GM18951 (cell line): ENCODE data around the gene NUP37.
"Not testable (repeated sequence)": the region's sequence is repeated elsewhere in the genome, so short reads cannot be mapped to it uniquely, and the experiment has no call there.

Source experiments
- POLR2A ChIP-seq: IDR thresholded peaks from 4 replicates; pipeline ENCODE4 v1.6.1; 2011; ENCODE audit warnings: mild to moderate bottlenecking; ENCODE audit not compliant: insufficient read length, insufficient read depth; ENCODE audit errors: extremely low read depth
- in situ Hi-C: fragments of 300-500 bp; cut with MboI; formaldehyde crosslinking; loops from one replicate; pipeline ENCODE4 v1.12.0; 2022; ENCODE audit warnings: low sequenced_read_pairs, mixed read lengths, inconsistent platforms; ENCODE audit not compliant: unreplicated experiment

The NUP37 gene

GRCh38 chr12:102118874-102119273 is 1.0 kb downstream of the NUP37 start:
- in situ Hi-C loops = no loop called here
- TF ChIP-seq POLR2A = no peak

- TF ChIP-seq POLR2A = no peak
These were observed 3.5 kb downstream of the NUP37 start for GRCh38 chr12:102116392-102116791.

GRCh38 chr12:102114212-102114611 is 5.7 kb downstream of the NUP37 start:
- in situ Hi-C loops = no loop called here
- no peak for TF ChIP-seq POLR2A

More at GRCh38 chr12:102116392-102116791, 3.5 kb downstream of the NUP37 start:
- in situ Hi-C loops = no loop called here

GRCh38 chr12:102110782-102111181 is 9.1 kb downstream of the NUP37 start:
- in situ Hi-C loops = no loop called here
- no peak for TF ChIP-seq POLR2A

GRCh38 chr12:102107970-102108369 is 11.9 kb downstream of the NUP37 start:
- no peak for TF ChIP-seq POLR2A

GRCh38 chr12:102106905-102107304 is 13.0 kb downstream of the NUP37 start:
- no peak for TF ChIP-seq POLR2A
- in situ Hi-C loops = no loop called here

More at GRCh38 chr12:102107970-102108369, 11.9 kb downstream of the NUP37 start:
- in situ Hi-C loops = no loop called here

GRCh38 chr12:102096855-102097254 is 23.1 kb downstream of the NUP37 start:
- no peak for TF ChIP-seq POLR2A
- in situ Hi-C loops = no loop called here

GRCh38 chr12:102095677-102096263 is 24.1 kb downstream of the NUP37 start:
- in situ Hi-C loops = no loop called here
- no peak for TF ChIP-seq POLR2A

- no peak for TF ChIP-seq POLR2A
- in situ Hi-C loops = no loop called here
These were observed 26.6 kb downstream of the NUP37 start for GRCh38 chr12:102093319-102093718.

- in situ Hi-C loops = not testable (repeated sequence)
These were observed 30.6 kb downstream of the NUP37 start for GRCh38 chr12:102089228-102089835.

- no peak for TF ChIP-seq POLR2A
- in situ Hi-C loops = no loop called here
These were observed 39.1 kb downstream of the NUP37 start for GRCh38 chr12:102080842-102081241.

- in situ Hi-C loops = not testable (repeated sequence)
These were observed 47.8 kb downstream of the NUP37 start for GRCh38 chr12:102072092-102072491.

- TF ChIP-seq POLR2A = no peak
- in situ Hi-C loops = no loop called here
These were observed 50.2 kb downstream of the NUP37 start for GRCh38 chr12:102069707-102070106.

GRCh38 chr12:102067574-102068258 is 52.2 kb downstream of the NUP37 start:
- no peak for TF ChIP-seq POLR2A
- in situ Hi-C loops = no loop called here
